ENCODE results near the gene CHID1. TPM values are rescaled to one million over a fixed set of nuclear protein-coding genes. Genes with fewer than 3 reads are reported as not detected.

CHID1 gene
- total and polyA plus RNA-seq, 2 donors (not counting 1 experiment from before 2014, with no cell fraction given): 31.0 to 68.1 TPM

GRCh38 chr11:887589-887988 is 23.0 kb downstream of the CHID1 start:
- Histone ChIP-seq H3K27ac (ENCODE audit: low read length in 2 of 2) (no peak overlapping the region), H3K4me1 (ENCODE audit: control insufficient read depth in 2 of 2, insufficient read depth in 2 of 2, low read length in 2 of 2) (no peaks in the 10 kb centered on the region), H3K79me2 (ENCODE audit: control insufficient read depth, insufficient read depth, low read length) (no peaks in the 10 kb centered on the region), H4K20me1 (ENCODE audit: control insufficient read depth, insufficient read depth, low read length, poor library complexity, severe bottlenecking) (no peaks in the 10 kb centered on the region), H3K9ac (ENCODE audit: low read length) (no peak overlapping the region), H3K9me3 (ENCODE audit: control extremely low read depth in 1 of 3, control insufficient read depth in 2 of 3, insufficient read depth in 1 of 3, low read length in 2 of 3) (no peaks in the 10 kb centered on the region), H3K4me2 (replicated peaks; ENCODE audit: low read depth, low read length, poor library complexity, severe bottlenecking) (no peak overlapping the region), H3K27me3 (replicated peaks in 1 of 4; ENCODE audit: control extremely low read depth in 1 of 4, control insufficient read depth in 3 of 4, insufficient read depth in 4 of 4, low read length in 3 of 4) (no peaks in the 10 kb centered on the region), H3K36me3 (replicated peaks in 1 of 2; ENCODE audit: control extremely low read depth in 1 of 2, control insufficient read depth in 1 of 2, extremely low read depth in 1 of 2, insufficient read depth in 2 of 2, low read length in 1 of 2) (peaks cover 0 to 13% of the 10 kb centered on the region in 2 experiments), H2AFZ (ENCODE audit: insufficient read depth, low read depth, low read length, poor library complexity, severe bottlenecking) (no peak overlapping the region), H3K4me3 (ENCODE audit: control extremely low read depth in 1 of 5, extremely low read depth in 1 of 5, insufficient read depth in 1 of 5, low read depth in 2 of 5, low read length in 4 of 5) (no peak overlapping the region)
- ATAC-seq (ENCODE audit: low read depth): no peak
- TF ChIP-seq EZH2 (IDR thresholded peaks at IDR 0.05; ENCODE audit: borderline replicate concordance, insufficient read depth, low read depth, low read length, poor library complexity, severe bottlenecking): no peak
- no peak for TF ChIP-seq CTCF (IDR thresholded peaks at IDR 0.05)
- no peak for DNase-seq
- WGBS (ENCODE audit: insufficient coverage): 97% methylated on average over 14 of the region's 14 CpGs
- H3K4me3 Mint-ChIP-seq: no peak overlapping the region
- H3K9me3 Mint-ChIP-seq (ENCODE audit: insufficient read depth): no peaks in the 10 kb centered on the region
- CTCF ChIA-PET: no interaction called here
- H3K27ac Mint-ChIP-seq: no peak overlapping the region
- H3K27me3 Mint-ChIP-seq: no peaks in the 10 kb centered on the region
- intact Hi-C loops (cut with micrococcal nuclease): no loop called here
- no peaks in the 10 kb centered on the region for H3K4me1 Mint-ChIP-seq
- POLR2A ChIA-PET: no interaction called here

- H2AFZ ChIP-seq (ENCODE audit: insufficient read depth, low read depth, low read length, poor library complexity, severe bottlenecking): no peak overlapping the region
- no peaks in the 10 kb centered on the region for H3K9me3 ChIP-seq (ENCODE audit: control extremely low read depth in 1 of 3, control insufficient read depth in 2 of 3, insufficient read depth in 1 of 3, low read length in 2 of 3)
- H3K27me3 ChIP-seq (replicated peaks in 1 of 4; ENCODE audit: control extremely low read depth in 1 of 4, control insufficient read depth in 3 of 4, insufficient read depth in 4 of 4, low read length in 3 of 4): no peaks in the 10 kb centered on the region
- no peaks in the 10 kb centered on the region for H3K4me1 ChIP-seq (ENCODE audit: control insufficient read depth in 2 of 2, insufficient read depth in 2 of 2, low read length in 2 of 2)
- H3K4me3 ChIP-seq (ENCODE audit: control extremely low read depth in 1 of 5, extremely low read depth in 1 of 5, insufficient read depth in 1 of 5, low read depth in 2 of 5, low read length in 4 of 5): no peak overlapping the region
- Mint-ChIP-seq H3K27me3 (no peaks in the 10 kb centered on the region), H3K27ac (no peak overlapping the region), H3K4me3 (no peak overlapping the region), H3K4me1 (no peaks in the 10 kb centered on the region), H3K9me3 (ENCODE audit: insufficient read depth) (no peaks in the 10 kb centered on the region)
- intact Hi-C loops (cut with micrococcal nuclease): no loop called here
- over 99% methylated on average over 17 of the region's 17 CpGs for WGBS (ENCODE audit: insufficient coverage)
- ATAC-seq (ENCODE audit: low read depth) (no peak), DNase-seq (no peak)
- H3K4me2 ChIP-seq (replicated peaks; ENCODE audit: low read depth, low read length, poor library complexity, severe bottlenecking): no peak overlapping the region
- TF ChIP-seq EZH2 (IDR thresholded peaks at IDR 0.05; ENCODE audit: borderline replicate concordance, insufficient read depth, low read depth, low read length, poor library complexity, severe bottlenecking): no peak
- TF ChIP-seq CTCF (IDR thresholded peaks at IDR 0.05): no peak
- H3K79me2 ChIP-seq (ENCODE audit: control insufficient read depth, insufficient read depth, low read length): no peaks in the 10 kb centered on the region
- H3K9ac ChIP-seq (ENCODE audit: low read length): no peak overlapping the region
- CTCF ChIA-PET: no interaction called here
- H4K20me1 ChIP-seq (ENCODE audit: control insufficient read depth, insufficient read depth, low read length, poor library complexity, severe bottlenecking): no peaks in the 10 kb centered on the region
- peaks cover 0 to 14% of the 10 kb centered on the region in 2 experiments for H3K36me3 ChIP-seq (replicated peaks in 1 of 2; ENCODE audit: control extremely low read depth in 1 of 2, control insufficient read depth in 1 of 2, extremely low read depth in 1 of 2, insufficient read depth in 2 of 2, low read length in 1 of 2)
- no peak overlapping the region for H3K27ac ChIP-seq (ENCODE audit: low read length in 2 of 2)
- POLR2A ChIA-PET: interaction anchor here (0.6 kb wide), 1 partner anchor 22 kb away, joined by 3 read pairs; no protein-coding TSS in a partner anchor
Measured at GRCh38 chr11:886568-886967, 24.0 kb downstream of the CHID1 start.
